Upper lobe of right lung (tissue), 1 donor: ENCODE data around the gene PA2G4. TPM values are rescaled to one million over a fixed set of nuclear protein-coding genes. Genes with fewer than 3 reads are reported as not detected.

Source experiments
- ATAC-seq: fragments of 200-7000 bp; cut with Tn5 transposase; one replicate; pipeline ENCODE4 v1.9.1; 2020; ENCODE audit warnings: mild to moderate bottlenecking, moderate library complexity
- DNase-seq: peaks from one replicate; pipeline ENCODE4 v3.0.0-alpha.2; 2020
- H3K27ac ChIP-seq: fragments of 200-600 bp; one replicate; pipeline ENCODE4 v1.8.0; 2022
- H3K27me3 ChIP-seq: fragments of 200-600 bp; one replicate; pipeline ENCODE4 v1.8.0; 2022; ENCODE audit warnings: mild to moderate bottlenecking
- H3K36me3 ChIP-seq: fragments of 200-600 bp; one replicate; pipeline ENCODE4 v1.8.0; 2022
- H3K4me1 ChIP-seq: fragments of 200-600 bp; one replicate; pipeline ENCODE4 v1.8.0; 2022
- H3K4me3 ChIP-seq: fragments of 200-600 bp; one replicate; pipeline ENCODE4 v1.8.0; 2022; ENCODE audit warnings: mild to moderate bottlenecking
- H3K9me3 ChIP-seq: fragments of 200-600 bp; one replicate; pipeline ENCODE4 v1.8.0; 2022
- intact Hi-C: fragments of 100-400 bp; cut with DNase I; formaldehyde crosslinking; loops from one replicate; pipeline ENCODE4 v1.11.0; 2022
- total RNA-seq: library from RNA; stranded (reverse); fragmentation: NEBNext Ultra II Directional; extraction: Animal tissue kit (Norgen Biotek cat#: 25700); gene quantifications from one replicate; pipeline ENCODE4 v1.2.1, GENCODE V29; 2021
- TF ChIP-seq, protein P1 (sequence below): fragments of 200-600 bp; IDR thresholded peaks from one replicate; pipeline ENCODE4 v1.8.0; 2022; ENCODE audit warnings: antibody characterized with exemption
- donor health status: DM: no; HTN: yes; CAD: no; lungs with severe emphysema.

PA2G4 gene
- total RNA-seq, 1 donor from 2014 or later: 71.4 TPM

DNA sequence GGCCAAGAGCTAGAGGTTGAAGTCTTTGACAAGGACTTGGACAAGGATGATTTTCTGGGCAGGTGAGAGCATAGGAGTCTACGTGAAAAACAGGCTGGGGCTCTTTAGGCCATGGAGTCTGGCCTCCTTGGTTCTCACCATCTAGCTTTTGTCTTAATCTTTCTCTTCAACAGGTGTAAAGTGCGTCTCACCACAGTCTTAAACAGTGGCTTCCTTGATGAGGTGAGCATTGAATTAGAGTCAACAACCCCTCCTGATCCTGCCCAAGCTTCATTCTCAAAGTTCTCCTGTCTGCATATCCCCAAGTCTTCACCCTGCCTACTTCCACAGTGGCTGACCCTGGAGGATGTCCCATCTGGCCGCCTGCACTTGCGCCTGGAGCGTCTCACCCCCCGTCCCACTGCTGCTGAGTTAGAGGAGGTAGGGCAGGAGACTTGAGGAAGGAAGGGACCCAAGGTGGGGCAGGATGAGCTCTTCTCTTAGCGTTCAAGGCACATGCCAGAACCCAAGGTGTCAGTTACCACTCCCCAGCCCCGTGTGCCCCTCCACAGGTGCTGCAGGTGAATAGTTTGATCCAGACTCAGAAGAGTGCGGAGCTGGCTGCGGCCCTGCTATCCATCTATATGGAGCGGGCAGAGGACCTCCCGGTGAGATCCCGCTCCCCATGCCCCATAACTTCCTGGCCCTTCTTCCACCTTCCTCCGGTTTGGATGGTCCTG lies 33.7 kb downstream of the PA2G4 start:
- DNase-seq (no peak), ATAC-seq (no peak)
- intact Hi-C loops: no loop called here
- Histone ChIP-seq H3K4me3 (no peak overlapping the region), H3K4me1 (no peaks in the 10 kb centered on the region), H3K9me3 (no peaks in the 10 kb centered on the region), H3K36me3 (peaks cover 99% of the 10 kb centered on the region), H3K27ac (no peak overlapping the region), H3K27me3 (no peaks in the 10 kb centered on the region)
- TF ChIP-seq, protein P1, sequence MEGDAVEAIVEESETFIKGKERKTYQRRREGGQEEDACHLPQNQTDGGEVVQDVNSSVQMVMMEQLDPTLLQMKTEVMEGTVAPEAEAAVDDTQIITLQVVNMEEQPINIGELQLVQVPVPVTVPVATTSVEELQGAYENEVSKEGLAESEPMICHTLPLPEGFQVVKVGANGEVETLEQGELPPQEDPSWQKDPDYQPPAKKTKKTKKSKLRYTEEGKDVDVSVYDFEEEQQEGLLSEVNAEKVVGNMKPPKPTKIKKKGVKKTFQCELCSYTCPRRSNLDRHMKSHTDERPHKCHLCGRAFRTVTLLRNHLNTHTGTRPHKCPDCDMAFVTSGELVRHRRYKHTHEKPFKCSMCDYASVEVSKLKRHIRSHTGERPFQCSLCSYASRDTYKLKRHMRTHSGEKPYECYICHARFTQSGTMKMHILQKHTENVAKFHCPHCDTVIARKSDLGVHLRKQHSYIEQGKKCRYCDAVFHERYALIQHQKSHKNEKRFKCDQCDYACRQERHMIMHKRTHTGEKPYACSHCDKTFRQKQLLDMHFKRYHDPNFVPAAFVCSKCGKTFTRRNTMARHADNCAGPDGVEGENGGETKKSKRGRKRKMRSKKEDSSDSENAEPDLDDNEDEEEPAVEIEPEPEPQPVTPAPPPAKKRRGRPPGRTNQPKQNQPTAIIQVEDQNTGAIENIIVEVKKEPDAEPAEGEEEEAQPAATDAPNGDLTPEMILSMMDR: no peak

DNA sequence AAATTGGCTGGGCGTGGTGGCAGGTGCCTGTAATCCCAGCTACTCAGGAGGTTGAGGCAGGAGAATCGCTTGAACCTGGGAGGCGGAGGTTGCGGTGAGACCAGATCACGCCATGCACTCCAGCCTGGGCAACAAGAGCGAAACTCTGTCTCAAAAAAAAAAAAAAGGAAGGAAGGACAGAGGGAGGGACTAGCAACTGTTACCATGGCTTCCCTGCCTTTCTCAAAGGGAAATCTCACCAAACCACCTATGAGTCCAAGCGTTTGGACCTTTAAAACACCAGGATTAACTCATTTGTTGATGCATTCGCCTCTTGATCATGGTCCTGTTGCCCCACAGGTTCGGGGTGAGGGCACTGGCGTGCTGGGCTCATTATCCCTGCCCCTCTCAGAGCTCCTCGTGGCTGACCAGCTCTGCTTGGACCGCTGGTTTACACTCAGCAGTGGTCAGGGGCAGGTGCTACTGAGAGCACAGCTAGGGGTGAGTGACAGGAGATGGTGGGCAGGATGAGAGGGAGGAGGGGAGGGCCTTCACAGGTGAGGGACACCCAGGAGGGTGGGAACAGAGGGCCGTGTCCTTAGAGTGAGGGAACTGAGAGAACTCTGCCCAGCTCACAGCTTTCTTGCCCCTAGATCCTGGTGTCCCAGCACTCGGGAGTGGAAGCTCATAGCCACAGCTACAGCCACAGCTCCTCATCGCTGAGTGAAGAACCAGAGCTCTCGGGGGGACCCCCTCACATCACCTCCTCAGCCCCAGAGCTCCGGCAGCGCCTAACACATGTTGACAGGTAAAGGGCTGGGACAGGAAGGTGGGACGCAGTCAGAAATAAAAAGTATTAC lies 37.8 kb downstream of the PA2G4 start:
- no peaks in the 10 kb centered on the region for H3K27me3 ChIP-seq
- no peak overlapping the region for H3K4me3 ChIP-seq
- DNase-seq: no peak
- peaks cover 83% of the 10 kb centered on the region for H3K36me3 ChIP-seq
- peaks cover 12% of the 10 kb centered on the region for H3K4me1 ChIP-seq
- H3K9me3 ChIP-seq: no peaks in the 10 kb centered on the region
- peak overlapping the region; percentile 56 for H3K27ac ChIP-seq
- peak; percentile 44 for ATAC-seq
- TF ChIP-seq, protein P1: no peak
- intact Hi-C loops: no loop called here

DNA sequence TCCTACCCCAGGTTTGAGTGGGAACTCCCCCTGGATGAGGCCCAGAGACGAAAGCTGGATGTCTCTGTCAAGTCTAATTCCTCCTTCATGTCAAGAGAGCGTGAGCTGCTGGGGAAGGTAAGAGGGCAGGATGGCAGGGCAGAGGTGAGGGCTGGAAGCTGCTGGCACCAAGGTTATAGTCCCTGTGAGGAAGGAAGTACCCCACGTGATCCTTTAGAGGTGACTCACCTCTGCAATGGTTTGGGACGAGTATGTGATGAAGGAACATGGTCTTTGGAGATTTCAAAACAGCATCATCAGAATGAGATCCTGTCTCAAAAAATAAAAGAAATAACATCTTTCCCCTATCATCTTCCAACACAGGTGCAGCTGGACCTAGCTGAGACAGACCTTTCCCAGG lies 38.9 kb downstream of the PA2G4 start:
- TF ChIP-seq, protein P1: no peak
- peak; percentile 5 for ATAC-seq
- H3K9me3 ChIP-seq: no peaks in the 10 kb centered on the region
- H3K4me1 ChIP-seq: peaks cover 13% of the 10 kb centered on the region
- intact Hi-C loops: no loop called here
- DNase-seq: no peak
- H3K27ac ChIP-seq: peak overlapping the region; percentile 56
- no peak overlapping the region for H3K4me3 ChIP-seq
- H3K36me3 ChIP-seq: peaks cover 73% of the 10 kb centered on the region
- H3K27me3 ChIP-seq: no peaks in the 10 kb centered on the region

DNA sequence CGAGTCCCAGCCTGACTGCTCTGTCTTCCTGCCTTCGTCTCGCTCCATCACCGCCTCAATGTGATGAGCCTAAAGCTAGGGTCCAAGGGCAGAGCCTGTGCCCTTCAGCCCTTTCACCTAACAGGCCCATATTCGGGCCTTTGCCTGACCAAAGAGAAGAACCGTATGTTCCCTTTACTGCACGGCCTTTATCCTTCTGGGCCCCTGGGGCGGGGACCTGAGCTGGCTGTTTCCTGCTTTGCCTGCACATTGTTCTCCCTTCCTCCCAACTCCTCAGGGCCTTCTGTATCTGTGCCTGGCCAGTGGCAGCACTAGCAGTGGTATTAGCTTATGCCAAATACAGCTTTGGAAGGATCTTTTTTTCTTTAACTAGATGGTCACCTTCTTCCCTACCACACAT lies 39.5 kb downstream of the PA2G4 start:
- peak overlapping the region; percentile 56 for H3K27ac ChIP-seq
- intact Hi-C loops: no loop called here
- peaks cover 13% of the 10 kb centered on the region for H3K4me1 ChIP-seq
- ATAC-seq (peak; percentile 61), DNase-seq (no peak)
- H3K9me3 ChIP-seq: no peaks in the 10 kb centered on the region
- TF ChIP-seq, protein P1: no peak
- peaks cover 66% of the 10 kb centered on the region for H3K36me3 ChIP-seq
- no peak overlapping the region for H3K4me3 ChIP-seq
- H3K27me3 ChIP-seq: no peaks in the 10 kb centered on the region

DNA sequence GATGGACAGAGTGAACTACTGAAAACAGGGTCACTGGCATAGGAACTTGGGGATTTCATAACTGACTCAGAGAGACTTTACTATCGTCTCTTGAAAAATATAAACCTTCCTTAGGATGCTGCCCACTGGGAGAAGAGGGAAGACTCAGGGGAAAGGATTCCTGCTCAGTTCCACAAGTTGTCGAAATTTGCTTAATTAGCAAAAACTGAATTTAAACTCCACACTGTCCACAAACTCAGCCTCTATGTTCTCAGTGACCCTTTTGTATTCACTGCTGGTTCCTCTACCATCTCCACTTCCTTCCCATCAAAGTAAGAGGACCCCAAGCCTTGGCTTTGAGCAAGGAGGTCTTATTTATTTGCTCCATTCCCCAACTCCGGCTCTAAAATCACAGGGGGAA lies 40.9 kb downstream of the PA2G4 start:
- no peak for ATAC-seq
- TF ChIP-seq, protein P1: no peak
- Histone ChIP-seq H3K27me3 (no peaks in the 10 kb centered on the region), H3K27ac (no peak overlapping the region), H3K9me3 (no peaks in the 10 kb centered on the region), H3K4me3 (no peak overlapping the region), H3K36me3 (peaks cover 53% of the 10 kb centered on the region), H3K4me1 (peaks cover 13% of the 10 kb centered on the region)
- intact Hi-C loops: no loop called here
- DNase-seq: no peak
